Prostate gland (tissue), 2 donors: ENCODE data around the gene SULT1A1. TPM values are rescaled to one million over a fixed set of nuclear protein-coding genes. Genes with fewer than 3 reads are reported as not detected.

Source experiments
- DNase-seq: peaks from one replicate; pipeline ENCODE4 v3.0.0-alpha.2; 2019; ENCODE audit warnings: low spot score
- H3K27ac ChIP-seq, 2 donors: fragments of 200-600 bp; sonication (generic); 2 replicates each; pipeline ENCODE4 v1.5.1; 2017 to 2019
- H3K27me3 ChIP-seq: fragments of 200-600 bp; sonication (generic); replicated peaks from 2 replicates; pipeline ENCODE4 v1.5.1; 2019; ENCODE audit not compliant: insufficient read depth
- H3K36me3 ChIP-seq, 2 donors: fragments of 200-600 bp; sonication (generic); 1 replicate in 1 of 2; 2 replicates in 1 of 2; pipeline versions ENCODE4 v1.5.1 to v1.8.1; 2017 to 2019
- H3K4me1 ChIP-seq: fragments of 200-600 bp; sonication (generic); replicated peaks from 2 replicates; pipeline ENCODE4 v1.5.1; 2019
- H3K4me3 ChIP-seq, 2 donors: fragments of 200-600 bp; sonication (generic); 2 replicates each; pipeline ENCODE4 v1.5.1; 2017 to 2019
- H3K9me3 ChIP-seq: fragments of 200-600 bp; sonication (generic); 2 replicates; pipeline ENCODE4 v1.5.1; 2017
- POLR2A ChIP-seq: fragments of 450-650 bp; IDR thresholded peaks from one replicate; pipeline ENCODE4 v1.6.1; 2016; ENCODE audit warnings: antibody characterized with exemption, mild to moderate bottlenecking
- POLR2AphosphoS5 ChIP-seq: sonication (generic); formaldehyde crosslinking; IDR thresholded peaks from one replicate; pipeline ENCODE4 v1.6.1; 2017; ENCODE audit warnings: antibody characterized with exemption
- WGBS: methylation state at CpG from one replicate; pipeline ENCODE4 v1.1.5; 2018; 5-methylcytosine and 5-hydroxymethylcytosine counted together
- intact Hi-C: fragments of 100-400 bp; cut with DNase I; formaldehyde crosslinking; loops from one replicate; pipeline ENCODE4 v1.14.2; 2022
- total RNA-seq, 2 donors: library from RNA; depleted of rRNA; stranded (reverse); fragments of >200 nt; gene quantifications; one replicate each; pipeline ENCODE4 v1.1.0, GENCODE V29; 2016
- TF ChIP-seq, protein P1 (sequence below), 4 experiments: fragments of 200-600 bp in 2 of 4; fragments of 450-650 bp in 2 of 4; sonication (generic) in 2 of 4; IDR thresholded peaks; 1 replicate in 3 of 4; 2 replicates in 1 of 4; pipeline ENCODE4 v1.5.1; 2016 to 2019; ENCODE audit warnings: antibody characterized with exemption in 4 of 4, mild to moderate bottlenecking in 2 of 4, moderate library complexity in 2 of 4

Gene SULT1A1
- total RNA-seq, 2 donors from 2014 or later: 17.6 to 21.5 TPM

DNA sequence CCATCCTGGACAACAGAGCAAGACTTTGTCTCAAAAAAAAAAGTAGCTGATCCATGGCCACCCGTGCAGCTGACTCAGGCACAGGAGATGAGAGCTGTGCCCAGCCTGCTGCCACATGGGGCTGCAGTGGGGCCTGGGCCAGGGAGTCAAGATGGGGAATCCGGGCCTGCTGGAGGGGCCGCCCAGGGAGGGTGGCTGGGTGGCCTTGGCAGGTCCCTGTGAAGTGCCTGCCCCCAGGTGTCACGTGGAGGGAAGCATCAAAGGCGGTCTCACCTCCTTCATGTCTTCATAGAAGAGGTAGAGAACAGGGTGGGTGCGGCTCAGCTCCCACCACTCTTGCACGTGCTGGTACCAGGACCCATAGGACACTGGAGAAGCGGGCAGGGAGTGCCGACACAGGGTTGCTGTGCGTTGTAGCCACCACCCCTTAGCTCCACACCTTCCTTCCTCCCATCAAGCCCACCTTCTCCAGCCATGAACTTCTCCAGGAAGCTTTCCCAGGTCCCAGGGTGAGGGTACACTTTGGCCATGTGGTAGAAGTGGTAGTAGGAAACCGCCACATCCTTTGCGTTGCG lies 16.8 kb downstream of the SULT1A1 start:
- Histone ChIP-seq H3K36me3 (peaks cover 9 to 10% of the 10 kb centered on the region in 2 donors), H3K4me3 (no peak overlapping the region), H3K27me3 (no peaks in the 10 kb centered on the region), H3K9me3 (no peaks in the 10 kb centered on the region), H3K4me1 (no peaks in the 10 kb centered on the region), H3K27ac (no peak overlapping the region)
- no peak for DNase-seq
- 95% methylated on average over 13 of the region's 13 CpGs for WGBS
- no peak for TF ChIP-seq POLR2A
- no peak for TF ChIP-seq POLR2AphosphoS5
- TF ChIP-seq, protein P1, sequence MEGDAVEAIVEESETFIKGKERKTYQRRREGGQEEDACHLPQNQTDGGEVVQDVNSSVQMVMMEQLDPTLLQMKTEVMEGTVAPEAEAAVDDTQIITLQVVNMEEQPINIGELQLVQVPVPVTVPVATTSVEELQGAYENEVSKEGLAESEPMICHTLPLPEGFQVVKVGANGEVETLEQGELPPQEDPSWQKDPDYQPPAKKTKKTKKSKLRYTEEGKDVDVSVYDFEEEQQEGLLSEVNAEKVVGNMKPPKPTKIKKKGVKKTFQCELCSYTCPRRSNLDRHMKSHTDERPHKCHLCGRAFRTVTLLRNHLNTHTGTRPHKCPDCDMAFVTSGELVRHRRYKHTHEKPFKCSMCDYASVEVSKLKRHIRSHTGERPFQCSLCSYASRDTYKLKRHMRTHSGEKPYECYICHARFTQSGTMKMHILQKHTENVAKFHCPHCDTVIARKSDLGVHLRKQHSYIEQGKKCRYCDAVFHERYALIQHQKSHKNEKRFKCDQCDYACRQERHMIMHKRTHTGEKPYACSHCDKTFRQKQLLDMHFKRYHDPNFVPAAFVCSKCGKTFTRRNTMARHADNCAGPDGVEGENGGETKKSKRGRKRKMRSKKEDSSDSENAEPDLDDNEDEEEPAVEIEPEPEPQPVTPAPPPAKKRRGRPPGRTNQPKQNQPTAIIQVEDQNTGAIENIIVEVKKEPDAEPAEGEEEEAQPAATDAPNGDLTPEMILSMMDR (IDR thresholded peaks at IDR 0.05): no peak
- intact Hi-C loops: no loop called here

GRCh38 chr16:28592511-28592910 lies 17.3 kb downstream of the SULT1A1 start:
- 94% methylated on average over 5 of the region's 5 CpGs for WGBS
- H3K36me3 ChIP-seq: peaks cover 9 to 10% of the 10 kb centered on the region in 2 donors

DNA sequence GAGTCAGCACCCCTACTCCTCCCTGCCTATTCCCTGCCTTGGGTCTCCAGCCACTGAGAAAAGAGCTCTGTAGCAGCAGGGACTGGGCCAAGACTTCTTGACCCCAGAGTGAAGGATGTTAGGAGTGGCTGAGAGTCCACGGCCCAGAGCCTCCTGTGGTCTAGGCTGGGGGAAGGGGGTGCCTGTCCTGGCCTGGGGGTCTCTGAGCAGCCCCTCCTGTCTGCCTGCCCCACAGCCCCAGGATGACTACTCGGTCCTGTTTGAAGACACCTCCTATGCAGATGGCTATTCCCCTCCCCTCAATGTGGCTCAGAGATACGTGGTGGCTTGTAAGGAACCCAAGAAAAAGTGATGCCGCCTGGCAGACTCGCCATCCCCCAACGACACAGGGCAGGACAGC lies 18.5 kb downstream of the SULT1A1 start:
- WGBS: 83% methylated on average over 6 of the region's 6 CpGs
- H3K4me3 ChIP-seq: no peak overlapping the region

More at GRCh38 chr16:28592511-28592910, 17.3 kb downstream of the SULT1A1 start:
- intact Hi-C loops: no loop called here
- Histone ChIP-seq H3K4me3 (no peak overlapping the region), H3K4me1 (no peaks in the 10 kb centered on the region), H3K27me3 (no peaks in the 10 kb centered on the region), H3K27ac (no peak overlapping the region), H3K9me3 (no peaks in the 10 kb centered on the region)
- no peak for DNase-seq
- TF ChIP-seq, protein P1 (IDR thresholded peaks at IDR 0.05): no peak
- TF ChIP-seq POLR2AphosphoS5 (no peak), POLR2A (no peak)

GRCh38 chr16:28590384-28591340 lies 19.2 kb downstream of the SULT1A1 start:
- Histone ChIP-seq H3K36me3 (peaks cover 9 to 10% of the 10 kb centered on the region in 2 donors), H3K27me3 (no peaks in the 10 kb centered on the region), H3K9me3 (no peaks in the 10 kb centered on the region), H3K4me1 (no peaks in the 10 kb centered on the region), H3K4me3 (no peak overlapping the region), H3K27ac (no peak overlapping the region)
- 92% methylated on average over 22 of the region's 22 CpGs for WGBS
- TF ChIP-seq, protein P1 (IDR thresholded peaks at IDR 0.05): no peak
- TF ChIP-seq POLR2A: no peak
- no peak for TF ChIP-seq POLR2AphosphoS5
- no peak for DNase-seq
- intact Hi-C loops: no loop called here

More for the DNA sequence above, 18.5 kb downstream of the SULT1A1 start:
- H3K36me3 ChIP-seq: peaks cover 9 to 10% of the 10 kb centered on the region in 2 donors
- no peaks in the 10 kb centered on the region for H3K9me3 ChIP-seq
- no peaks in the 10 kb centered on the region for H3K4me1 ChIP-seq
- H3K27me3 ChIP-seq: no peaks in the 10 kb centered on the region
- H3K27ac ChIP-seq: no peak overlapping the region
- intact Hi-C loops: no loop called here
- no peak for DNase-seq
- TF ChIP-seq POLR2A: no peak
- no peak for TF ChIP-seq POLR2AphosphoS5
- TF ChIP-seq, protein P1 (IDR thresholded peaks at IDR 0.05): no peak
